GM12878 (cell line): ENCODE data around the gene SLC39A6.

Experiments
- ASH2L ChIP-seq: fragments of 300-600, 200-600 bp; sonication (generic); IDR thresholded peaks from 2 replicates; pipeline ENCODE4 v1.6.1; 2017; ENCODE audit warnings: low read depth, mild to moderate bottlenecking, borderline replicate concordance
- EP300 ChIP-seq, 2 experiments: fragments of 150-350 bp in 1 of 2; IDR thresholded peaks; 2 replicates each; pipeline ENCODE4 v1.6.1; 2011 to 2012; ENCODE audit warnings: low read depth in 2 of 2, low read length in 2 of 2, borderline replicate concordance in 1 of 2, improper control_type of control experiment in 1 of 2, inconsistent platforms in 1 of 2; ENCODE audit not compliant: control insufficient read depth in 1 of 2
- ESRRA ChIP-seq: IDR thresholded peaks from 2 replicates; pipeline ENCODE4 v1.6.1; 2012; ENCODE audit warnings: mild to moderate bottlenecking, low read length, improper control_type of control experiment
- GABPA ChIP-seq: IDR thresholded peaks from 2 replicates; pipeline ENCODE4 v1.6.1; 2014; ENCODE audit warnings: antibody characterized with exemption, low read depth, mild to moderate bottlenecking, inconsistent platforms
- MXI1 ChIP-seq: fragments of 150-350 bp; IDR thresholded peaks from 2 replicates; pipeline ENCODE4 v1.6.1; 2011; ENCODE audit warnings: low read depth, mild to moderate bottlenecking, inconsistent platforms, low read length, improper control_type of control experiment
- POLR2AphosphoS5 ChIP-seq: IDR thresholded peaks from 2 replicates; pipeline ENCODE4 v1.6.1; 2011; ENCODE audit warnings: mild to moderate bottlenecking, low read length, inconsistent platforms
- TAF1 ChIP-seq: IDR thresholded peaks from 2 replicates; pipeline ENCODE4 v1.6.1; 2011; ENCODE audit warnings: mild to moderate bottlenecking, low read depth, low read length, borderline replicate concordance
- ZNF384 ChIP-seq: IDR thresholded peaks from 2 replicates; pipeline ENCODE4 v1.6.1; 2012; ENCODE audit warnings: low read depth, mild to moderate bottlenecking, low read length, improper control_type of control experiment, borderline replicate concordance
- TF ChIP-seq, protein P1 (sequence below): fragments of 450-650 bp; IDR thresholded peaks from 2 replicates; pipeline ENCODE4 v1.6.1; 2018; ENCODE audit warnings: mild to moderate bottlenecking, low read depth, moderate library complexity; ENCODE audit not compliant: partially characterized antibody
- TF ChIP-seq, protein P2 (sequence below): fragments of 450-650 bp; IDR thresholded peaks from 2 replicates; pipeline ENCODE4 v1.6.1; 2017; ENCODE audit warnings: antibody characterized with exemption, mild to moderate bottlenecking, moderate library complexity

DNA sequence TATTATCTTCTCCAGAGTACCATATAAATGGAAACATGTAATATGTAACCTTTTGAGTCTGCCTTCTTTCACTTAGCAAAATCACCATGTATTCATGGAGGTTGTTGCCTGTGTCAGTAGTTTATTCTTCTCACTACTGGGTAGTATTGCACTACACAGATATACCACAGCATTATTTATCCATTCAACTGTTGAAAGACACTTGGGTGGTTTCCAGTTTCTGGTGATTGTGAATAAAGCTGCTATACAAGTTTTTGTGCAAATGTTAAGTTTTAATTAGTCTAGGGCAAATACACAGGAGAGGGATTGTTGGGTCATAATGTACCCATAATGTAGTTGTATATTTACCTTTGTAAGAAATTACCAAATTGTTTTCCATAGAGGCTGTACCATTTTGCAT is 32.2 kb downstream of the SLC39A6 start:
- TF ChIP-seq ASH2L: no peak
- TF ChIP-seq EP300 (IDR thresholded peaks at IDR 0.05; ENCODE audit: borderline replicate concordance in 1 of 2, control insufficient read depth in 1 of 2, low read depth in 2 of 2, low read length in 2 of 2): no peak
- TF ChIP-seq, protein P1, sequence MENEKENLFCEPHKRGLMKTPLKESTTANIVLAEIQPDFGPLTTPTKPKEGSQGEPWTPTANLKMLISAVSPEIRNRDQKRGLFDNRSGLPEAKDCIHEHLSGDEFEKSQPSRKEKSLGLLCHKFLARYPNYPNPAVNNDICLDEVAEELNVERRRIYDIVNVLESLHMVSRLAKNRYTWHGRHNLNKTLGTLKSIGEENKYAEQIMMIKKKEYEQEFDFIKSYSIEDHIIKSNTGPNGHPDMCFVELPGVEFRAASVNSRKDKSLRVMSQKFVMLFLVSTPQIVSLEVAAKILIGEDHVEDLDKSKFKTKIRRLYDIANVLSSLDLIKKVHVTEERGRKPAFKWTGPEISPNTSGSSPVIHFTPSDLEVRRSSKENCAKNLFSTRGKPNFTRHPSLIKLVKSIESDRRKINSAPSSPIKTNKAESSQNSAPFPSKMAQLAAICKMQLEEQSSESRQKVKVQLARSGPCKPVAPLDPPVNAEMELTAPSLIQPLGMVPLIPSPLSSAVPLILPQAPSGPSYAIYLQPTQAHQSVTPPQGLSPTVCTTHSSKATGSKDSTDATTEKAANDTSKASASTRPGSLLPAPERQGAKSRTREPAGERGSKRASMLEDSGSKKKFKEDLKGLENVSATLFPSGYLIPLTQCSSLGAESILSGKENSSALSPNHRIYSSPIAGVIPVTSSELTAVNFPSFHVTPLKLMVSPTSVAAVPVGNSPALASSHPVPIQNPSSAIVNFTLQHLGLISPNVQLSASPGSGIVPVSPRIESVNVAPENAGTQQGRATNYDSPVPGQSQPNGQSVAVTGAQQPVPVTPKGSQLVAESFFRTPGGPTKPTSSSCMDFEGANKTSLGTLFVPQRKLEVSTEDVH: no peak
- TF ChIP-seq GABPA: no peak
- TF ChIP-seq ZNF384: no peak
- TF ChIP-seq TAF1: no peak
- TF ChIP-seq POLR2AphosphoS5: no peak
- no peak for TF ChIP-seq ESRRA
- no peak for TF ChIP-seq MXI1
- TF ChIP-seq, protein P2, sequence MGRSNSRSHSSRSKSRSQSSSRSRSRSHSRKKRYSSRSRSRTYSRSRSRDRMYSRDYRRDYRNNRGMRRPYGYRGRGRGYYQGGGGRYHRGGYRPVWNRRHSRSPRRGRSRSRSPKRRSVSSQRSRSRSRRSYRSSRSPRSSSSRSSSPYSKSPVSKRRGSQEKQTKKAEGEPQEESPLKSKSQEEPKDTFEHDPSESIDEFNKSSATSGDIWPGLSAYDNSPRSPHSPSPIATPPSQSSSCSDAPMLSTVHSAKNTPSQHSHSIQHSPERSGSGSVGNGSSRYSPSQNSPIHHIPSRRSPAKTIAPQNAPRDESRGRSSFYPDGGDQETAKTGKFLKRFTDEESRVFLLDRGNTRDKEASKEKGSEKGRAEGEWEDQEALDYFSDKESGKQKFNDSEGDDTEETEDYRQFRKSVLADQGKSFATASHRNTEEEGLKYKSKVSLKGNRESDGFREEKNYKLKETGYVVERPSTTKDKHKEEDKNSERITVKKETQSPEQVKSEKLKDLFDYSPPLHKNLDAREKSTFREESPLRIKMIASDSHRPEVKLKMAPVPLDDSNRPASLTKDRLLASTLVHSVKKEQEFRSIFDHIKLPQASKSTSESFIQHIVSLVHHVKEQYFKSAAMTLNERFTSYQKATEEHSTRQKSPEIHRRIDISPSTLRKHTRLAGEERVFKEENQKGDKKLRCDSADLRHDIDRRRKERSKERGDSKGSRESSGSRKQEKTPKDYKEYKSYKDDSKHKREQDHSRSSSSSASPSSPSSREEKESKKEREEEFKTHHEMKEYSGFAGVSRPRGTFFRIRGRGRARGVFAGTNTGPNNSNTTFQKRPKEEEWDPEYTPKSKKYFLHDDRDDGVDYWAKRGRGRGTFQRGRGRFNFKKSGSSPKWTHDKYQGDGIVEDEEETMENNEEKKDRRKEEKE: no peak
